NCI-H446 treated with DMSO at 0.1 percent for 48 hours (cell line): ENCODE measurements around the gene INPP5A.

Source experiments
- DNase-seq: peaks from one replicate; lab custom pipeline; 2025; lab: John Stamatoyannopoulos, UW

Gene INPP5A

DNA sequence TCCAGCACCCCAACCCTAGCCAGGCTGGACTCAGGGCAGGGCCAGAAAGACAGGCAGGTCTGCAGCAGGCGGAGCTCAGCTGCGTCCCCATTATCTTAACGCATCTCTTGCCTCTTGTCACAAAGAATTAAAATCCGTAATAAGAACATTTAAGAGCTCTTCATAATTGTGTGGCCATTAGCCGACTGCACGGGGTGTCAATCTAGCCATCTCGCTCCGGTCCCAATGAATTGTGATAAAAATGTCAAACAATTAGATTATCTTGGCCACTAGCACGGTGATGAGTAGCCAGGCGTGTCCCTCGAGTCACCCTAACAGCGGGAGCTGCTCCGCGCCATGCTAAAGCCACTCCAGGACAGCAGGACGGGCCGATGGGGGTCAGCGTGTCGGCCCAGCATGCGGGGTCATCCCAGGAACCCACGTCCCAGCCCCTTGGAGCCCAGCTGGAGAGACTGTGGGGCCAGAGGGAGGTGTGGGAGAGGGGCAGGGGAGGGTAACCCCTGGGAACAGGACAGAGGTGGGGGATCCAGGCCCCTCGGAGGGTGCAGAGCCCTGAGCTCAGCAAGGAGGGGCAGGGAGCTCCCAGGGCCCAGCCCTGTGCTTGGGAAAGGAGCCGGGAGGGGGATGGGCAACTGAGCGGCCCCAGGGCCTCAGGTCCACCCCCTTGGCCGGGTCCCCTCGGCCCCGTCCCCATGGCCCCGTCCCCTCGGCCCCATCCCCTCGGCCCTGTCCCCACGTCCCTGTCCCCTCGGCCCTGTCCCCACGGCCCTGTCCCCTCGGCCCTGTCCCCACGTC is 266.0 kb downstream of the INPP5A start:
- no peak for DNase-seq

DNA sequence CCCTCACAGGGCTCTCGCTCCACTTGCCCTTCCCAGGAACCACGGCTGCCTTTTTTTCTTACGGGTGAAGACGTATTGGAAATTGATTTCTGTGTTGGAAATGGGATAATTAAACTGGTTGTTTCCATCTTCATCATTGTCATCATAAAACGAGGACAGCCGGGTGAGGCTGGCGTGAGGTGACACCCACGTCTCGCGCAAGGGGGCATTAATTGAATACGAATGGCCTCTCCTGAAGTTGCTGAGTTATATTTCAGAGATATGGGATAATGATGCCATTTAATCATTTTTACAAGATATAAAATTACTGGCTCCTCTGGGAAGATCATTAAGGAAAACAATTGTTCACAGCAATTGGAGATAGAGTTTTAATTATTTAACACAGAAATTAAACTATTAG is 266.7 kb downstream of the INPP5A start:
- DNase-seq, result no peak

DNA sequence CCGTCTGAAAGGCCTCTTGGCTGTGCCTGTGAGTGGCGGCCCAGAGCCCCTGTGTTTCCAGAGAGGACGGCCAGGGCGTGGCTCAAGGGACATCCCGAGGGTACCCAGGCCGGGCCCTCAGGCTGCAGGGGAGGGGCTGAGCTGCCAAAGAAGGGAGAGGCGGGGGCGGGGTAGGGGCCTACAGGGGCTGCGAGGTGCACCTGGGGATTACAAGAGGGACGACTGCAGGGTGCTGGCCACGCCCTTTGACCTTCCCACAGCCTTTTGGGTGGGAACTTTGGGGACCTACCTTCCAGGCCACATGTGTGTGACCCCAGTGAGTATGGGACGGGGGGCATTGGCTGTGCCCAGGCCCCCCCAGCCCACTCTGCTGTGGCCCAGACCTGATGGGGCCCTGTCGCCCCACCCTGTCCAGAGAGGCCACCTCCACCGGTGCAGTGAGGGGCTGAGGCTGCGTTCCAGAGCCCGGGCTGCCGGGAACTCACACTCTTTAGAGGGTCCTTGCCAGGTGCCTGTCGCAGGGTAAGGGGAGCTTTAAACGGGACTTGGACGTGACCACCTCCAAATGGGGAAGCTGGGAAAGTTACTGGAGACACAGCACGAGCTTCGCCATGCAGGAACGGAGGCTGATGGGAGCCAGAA is 267.3 kb downstream of the INPP5A start:
- no peak for DNase-seq

DNA sequence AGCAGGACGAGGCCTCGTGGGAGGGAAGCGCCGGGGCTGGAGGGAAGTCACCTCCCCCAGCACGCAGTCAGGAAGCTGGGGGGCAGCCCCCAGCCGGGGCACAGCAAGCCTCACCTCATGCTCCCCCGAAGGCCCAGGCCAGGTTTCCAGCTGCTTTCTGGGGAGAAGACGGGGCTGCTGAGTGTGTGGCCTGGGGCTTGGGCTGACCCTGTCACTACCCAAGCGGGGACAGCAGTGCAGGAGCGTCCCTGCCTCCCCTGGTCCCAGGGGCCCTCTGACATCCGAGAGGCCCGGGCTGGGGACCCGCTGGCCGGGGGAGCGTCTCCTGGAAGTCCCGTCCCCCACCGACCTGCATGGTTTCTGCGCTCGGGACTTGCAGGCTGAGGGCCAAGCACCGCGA is 268.0 kb downstream of the INPP5A start:
- no peak for DNase-seq

DNA sequence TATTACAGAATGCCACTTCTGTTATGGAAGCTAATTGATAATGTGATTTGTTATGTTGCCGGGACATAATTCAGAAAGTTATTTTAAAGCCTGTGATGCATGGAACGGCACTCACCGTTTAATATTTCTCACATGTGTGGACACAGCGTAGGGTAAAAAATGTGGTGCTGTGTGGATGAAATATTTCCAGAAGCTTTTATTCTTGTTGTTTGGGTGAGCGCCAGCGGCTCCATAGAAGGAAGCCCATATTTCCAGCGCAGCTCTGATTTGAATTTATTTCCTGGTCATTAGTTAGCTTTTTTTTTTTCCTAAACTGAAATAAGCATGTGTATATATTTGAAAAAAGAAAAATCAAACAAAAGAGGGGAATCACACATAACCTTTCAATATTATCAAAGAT is 268.5 kb downstream of the INPP5A start:
- DNase-seq, result no peak

DNA sequence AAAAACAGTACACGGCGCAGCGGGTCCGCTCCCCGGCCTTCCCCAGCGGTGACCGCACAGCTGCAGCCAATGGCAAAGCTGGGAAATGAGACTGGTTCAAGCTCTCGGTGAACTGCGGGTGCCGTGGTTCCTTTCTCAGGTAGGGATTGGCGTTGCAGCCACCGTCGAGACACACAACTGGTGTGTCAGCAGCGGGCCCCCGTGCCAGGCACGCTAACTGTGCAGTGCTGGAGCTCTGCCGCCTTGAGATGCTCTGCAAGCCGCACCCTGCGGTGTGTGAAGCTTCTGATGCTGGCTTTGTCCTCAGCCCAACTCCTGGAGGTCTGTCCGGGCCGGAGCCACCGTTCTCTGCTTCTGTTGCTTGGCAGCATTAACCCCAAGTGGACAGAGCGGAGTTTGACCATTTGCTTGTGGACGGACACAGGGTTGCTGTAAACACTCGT is 269.0 kb downstream of the INPP5A start:
- DNase-seq, result no peak

DNA sequence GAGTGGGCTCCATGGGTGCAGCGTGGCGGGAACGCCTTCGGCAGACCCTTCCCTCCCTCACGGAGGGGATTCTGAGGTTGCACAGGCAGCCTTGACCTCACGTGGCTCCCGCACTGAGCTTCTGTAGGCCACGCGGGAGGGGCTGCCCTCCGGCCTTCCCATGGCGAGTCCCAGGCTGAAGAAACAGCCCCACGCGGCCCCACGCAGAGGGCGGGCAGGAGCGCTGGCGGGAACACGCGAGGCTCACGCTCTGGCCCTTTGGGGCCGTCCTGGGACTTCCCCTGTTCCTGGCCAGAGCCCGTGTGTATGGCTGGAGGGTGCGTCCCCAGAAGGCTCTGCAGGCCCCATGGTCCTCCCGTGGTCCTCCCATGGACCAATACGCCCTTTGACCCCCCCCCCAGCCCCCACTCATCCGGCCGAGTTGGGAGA is 270.0 kb downstream of the INPP5A start:
- no peak for DNase-seq

DNA sequence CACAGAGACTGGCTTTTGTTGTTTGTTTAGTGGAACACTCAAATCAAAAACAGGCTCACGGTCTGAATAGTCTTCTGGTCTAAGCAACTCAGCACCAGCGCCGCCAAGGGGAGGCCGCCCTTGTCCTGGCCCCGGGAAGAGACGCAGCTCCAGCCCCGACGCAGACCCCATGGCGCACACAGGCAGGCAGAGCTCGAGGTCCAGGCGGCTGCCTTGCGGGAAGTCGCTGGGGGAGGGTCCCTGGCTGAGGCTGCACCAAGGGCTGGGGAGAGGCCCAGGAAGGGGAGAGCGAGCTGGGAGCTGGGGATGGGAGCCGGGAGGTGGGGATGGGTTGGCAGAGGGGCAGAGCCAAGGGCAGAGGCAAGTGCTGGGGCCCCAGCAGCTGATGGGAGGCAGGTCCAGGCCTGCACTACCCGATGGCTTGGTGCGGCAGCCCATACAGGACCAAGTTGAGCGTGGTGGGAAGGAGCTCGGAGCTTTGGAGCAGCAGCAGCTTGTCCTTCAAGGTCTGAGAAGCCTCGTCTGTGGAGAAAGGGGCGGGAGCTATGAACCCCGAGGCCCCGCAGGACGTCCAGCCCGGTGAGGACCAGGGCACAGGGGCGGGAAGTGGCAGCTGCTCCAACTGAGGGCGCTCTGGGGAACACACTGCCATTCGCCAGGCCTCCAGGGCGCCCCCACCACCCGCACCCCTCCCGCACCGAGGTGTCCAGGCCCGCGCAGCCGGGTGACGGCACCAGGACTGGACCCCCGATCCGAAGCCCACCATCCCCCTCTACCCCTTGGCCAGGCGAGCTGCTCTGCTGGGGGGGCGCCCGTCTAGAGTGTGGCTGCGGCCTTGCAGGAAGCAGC is 271.0 kb downstream of the INPP5A start:
- DNase-seq, result no peak

DNA sequence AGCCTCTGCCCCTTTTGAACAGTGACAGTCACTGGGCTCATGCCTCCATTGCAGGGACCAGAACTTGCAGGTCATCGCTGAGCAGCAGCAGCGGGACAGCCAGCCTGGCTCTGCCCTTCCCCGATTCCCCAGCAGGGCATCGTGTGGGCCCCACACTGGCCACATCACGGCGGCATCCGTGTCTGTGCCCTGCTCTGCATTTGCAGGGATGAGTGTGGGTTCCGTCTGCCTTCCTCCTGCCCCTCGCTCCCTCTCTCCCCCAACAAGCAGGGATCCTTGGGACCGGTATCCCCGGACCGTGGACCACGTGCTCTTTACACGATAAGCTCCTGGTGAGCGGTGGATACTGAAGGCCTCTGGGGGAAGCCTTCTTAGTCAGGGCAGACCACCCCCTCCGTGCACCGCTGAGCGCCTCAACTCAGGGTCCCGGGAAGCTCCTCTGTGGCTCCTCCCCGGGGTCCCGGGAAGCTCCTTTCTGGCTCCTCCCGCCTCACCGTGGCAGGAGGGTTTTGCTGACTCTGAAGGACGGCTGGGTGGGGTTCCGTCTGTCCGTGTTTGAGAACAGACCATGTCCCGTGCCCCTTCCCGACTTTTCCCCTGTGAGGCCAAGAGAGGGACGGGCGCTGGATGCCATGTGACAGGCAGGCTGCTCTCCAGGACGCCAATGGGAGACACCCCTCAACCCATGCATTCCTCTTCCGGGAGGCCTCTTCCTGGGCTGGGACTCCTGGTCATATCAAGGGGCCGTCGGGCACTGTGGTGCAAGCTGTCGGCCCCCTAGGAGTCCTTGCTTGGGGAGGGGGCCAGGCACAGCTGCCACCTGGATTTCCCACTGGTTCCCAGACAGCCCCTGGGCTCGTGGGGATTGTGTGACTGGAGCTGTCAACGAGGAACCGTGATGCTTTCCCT is 271.9 kb downstream of the INPP5A start:
- DNase-seq, result no peak

DNA sequence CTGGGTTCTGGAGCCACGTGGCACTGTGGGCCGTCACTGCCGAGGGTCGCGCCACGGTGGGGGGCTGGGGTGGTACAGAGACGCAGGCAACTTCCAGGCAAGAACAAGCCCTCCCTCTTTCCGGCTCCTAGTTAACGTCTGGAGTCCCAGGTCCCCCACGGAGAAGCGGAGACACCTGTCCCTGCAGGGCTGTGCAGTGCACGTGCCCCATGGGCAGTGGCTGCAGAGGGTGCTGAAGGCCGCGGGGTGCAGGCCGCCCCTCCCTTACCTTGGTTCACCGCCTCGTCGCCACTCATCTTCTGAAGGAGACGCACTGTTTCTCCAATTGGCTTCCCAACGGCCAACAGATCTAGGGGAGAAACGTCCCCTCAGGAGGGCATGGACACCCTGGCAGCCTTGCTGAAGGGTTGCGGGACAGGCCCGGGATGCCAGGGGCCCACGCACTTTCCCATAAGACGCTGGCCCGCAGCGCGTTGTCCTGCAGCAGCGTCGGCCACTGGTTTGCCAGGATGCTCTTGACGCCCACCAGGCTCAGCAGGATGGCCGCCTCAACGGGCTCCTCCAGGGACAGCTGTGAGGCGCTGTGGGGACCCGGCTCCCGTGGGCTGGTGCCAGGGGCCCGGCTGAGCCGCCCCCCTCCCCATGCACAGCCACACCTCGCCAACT is 272.7 kb downstream of the INPP5A start:
- DNase-seq, result no peak

DNA sequence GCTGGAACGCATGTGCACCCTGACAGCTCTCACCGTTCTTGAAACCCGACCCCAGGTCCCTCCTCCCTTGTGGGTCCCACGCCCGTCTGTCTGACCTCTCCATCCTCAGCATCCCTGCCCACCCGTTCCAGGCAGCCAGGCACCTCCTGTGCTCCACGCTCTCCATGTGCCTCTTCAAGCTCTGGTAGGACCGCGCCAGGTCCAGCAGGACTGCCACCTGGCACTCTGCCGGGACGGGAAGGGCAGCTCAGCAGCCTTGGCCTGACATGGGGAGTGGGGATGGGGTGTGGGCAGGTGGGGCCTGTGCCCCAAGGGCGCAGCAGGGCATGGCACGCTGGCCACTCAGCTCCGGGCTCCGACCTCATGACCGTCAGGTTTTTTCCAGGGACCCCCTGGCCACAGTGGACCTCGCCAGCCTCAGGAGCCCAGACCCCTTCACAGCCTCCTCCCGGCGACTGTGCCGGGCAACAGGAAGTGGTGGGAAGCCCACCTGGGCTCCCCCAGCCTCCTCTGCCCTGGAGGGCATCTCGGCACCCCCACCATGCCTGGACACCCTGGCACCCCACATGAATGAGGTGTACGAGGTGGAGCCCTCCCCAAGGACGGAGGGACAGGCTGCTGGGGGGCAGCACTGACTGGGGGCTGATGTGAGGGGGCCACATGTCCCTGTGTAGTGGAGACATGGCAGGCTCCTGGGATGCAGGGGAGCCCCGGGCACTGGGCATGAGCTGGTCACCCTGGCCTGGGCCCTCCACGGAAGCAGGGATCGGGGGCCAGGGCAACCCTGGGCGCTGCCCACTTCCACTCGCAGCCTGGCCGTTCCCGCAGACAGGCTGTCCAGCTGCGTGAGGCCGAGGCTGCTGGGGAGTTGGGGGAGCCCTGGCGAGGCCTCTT is 273.5 kb downstream of the INPP5A start:
- no peak for DNase-seq

DNA sequence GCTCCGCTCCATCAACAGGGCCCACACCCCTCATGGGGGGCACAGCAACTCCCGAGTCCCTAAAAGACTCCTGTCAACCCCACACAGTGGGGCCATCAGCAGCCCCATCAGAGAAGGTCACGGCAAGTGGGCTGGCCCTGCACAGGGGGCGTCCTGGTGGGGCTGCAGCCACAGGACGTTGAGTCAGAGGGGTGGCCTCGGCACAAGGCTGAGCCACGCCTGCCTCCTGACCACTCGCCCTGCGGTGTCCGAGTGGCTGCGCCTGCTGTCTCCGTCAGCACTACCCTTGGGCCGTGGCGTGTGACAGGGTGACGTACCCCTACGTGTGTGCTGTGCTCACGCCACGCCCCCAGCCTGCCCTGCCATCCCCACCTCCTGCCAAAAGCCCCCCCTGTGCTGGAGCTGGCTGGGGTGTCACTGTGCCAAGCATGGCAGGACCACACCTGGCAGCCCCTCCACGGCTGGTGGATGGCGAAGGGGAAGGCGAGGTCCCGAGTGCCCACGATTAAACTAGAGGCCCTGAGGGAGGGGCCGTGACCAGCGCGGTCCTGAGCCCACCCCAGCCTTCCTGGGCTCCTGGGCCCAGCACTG is 274.4 kb downstream of the INPP5A start:
- DNase-seq, result no peak

DNA sequence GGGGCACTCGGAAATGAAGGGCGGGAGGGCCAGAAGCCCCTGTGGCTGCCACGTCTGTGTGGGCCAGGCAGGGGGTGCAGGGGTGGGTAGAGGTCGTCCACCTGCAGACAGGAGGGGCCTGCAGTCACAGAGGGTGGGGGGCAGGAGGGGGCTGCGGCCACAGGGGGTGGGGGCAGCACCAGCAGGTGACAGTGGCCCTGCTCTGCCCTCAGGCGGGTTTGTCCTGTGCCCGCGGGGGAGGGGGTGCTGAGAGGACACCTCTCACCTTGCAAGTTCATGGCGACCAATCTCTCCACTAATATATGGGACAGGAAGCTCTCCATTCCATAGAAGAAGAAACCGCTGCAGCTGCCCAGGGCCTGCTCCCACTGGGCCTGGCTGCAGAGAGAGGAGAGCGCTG is 274.9 kb downstream of the INPP5A start:
- no peak for DNase-seq

DNA sequence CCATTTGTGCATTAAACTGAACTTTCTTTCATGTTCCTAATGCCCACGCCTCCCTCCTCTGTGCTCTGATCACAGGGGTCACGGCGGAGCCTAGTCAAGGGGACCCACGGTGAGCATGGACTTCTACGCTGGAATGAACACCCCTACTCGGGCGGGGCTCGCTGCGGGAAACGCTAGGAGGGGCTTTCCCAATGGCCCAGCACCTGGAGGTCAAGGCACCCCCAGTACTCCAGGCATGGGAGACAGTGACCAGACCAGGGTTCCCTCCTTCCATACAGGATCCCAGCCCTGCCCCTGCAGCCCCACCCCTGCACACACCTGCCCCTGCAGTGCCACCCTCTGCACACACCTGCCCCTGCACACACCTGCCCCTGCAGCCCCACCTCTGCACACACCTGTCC is 275.4 kb downstream of the INPP5A start:
- no peak for DNase-seq

DNA sequence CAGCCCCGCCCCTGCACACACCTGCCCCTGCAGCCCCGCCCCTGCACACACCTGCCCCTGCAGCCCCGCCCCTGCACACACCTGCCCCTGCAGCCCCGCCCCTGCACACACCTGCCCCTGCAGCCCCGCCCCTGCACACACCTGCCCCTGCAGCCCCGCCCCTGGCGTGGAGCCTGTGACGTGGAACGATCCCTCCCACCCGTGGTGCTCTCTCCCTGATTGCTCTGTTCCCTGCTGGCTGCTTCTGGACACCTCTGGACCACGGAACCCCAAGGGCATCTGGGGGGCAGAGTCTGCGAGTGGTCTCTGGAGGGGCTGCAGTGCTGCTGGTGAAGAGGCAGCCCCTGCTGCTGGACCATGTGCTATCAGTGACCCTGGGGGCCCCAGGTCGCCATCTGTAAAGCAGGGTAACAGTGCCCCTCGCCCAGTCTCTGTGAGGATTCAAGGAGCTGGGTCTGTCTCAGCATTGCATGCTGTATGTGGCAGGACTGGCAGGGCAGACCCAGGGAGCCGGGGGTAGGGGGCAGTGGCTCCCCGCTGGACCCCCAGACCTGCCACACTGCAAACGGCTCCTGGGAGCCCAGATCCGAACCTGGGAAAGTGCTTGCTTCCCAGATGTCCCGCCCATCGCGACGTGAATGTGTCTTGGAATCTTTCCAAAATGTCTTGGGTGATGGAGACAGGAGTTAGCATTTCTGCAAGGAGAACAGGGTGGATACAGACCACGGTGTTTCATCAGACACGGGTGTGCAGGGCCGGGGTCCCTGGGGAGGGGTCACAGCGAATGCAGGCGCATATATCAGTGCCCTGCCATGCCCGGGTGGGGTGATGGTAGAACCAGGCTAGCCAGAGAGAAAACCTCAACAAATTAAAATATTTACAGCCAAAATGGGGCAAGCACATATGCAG is 276.2 kb downstream of the INPP5A start:
- no peak for DNase-seq

DNA sequence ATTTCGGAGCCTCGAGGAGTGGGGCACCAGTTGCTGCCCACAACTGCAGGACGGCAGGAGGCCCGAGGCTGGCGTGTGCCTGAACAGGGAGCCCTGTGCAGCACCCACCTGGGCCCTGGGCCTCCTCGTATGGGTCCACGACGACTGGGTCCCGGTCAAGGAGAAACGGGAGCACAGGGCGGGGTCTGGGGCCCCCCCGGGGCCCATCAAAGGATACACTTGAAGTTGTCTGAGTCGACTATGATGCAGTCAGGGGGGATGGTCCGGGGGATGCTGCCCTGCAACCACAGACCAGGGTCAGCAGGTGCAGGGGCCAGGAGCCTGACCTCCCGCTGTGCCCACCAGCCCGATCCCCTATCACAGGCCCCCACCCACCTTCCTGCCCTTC is 276.9 kb downstream of the INPP5A start:
- DNase-seq, result no peak

DNA sequence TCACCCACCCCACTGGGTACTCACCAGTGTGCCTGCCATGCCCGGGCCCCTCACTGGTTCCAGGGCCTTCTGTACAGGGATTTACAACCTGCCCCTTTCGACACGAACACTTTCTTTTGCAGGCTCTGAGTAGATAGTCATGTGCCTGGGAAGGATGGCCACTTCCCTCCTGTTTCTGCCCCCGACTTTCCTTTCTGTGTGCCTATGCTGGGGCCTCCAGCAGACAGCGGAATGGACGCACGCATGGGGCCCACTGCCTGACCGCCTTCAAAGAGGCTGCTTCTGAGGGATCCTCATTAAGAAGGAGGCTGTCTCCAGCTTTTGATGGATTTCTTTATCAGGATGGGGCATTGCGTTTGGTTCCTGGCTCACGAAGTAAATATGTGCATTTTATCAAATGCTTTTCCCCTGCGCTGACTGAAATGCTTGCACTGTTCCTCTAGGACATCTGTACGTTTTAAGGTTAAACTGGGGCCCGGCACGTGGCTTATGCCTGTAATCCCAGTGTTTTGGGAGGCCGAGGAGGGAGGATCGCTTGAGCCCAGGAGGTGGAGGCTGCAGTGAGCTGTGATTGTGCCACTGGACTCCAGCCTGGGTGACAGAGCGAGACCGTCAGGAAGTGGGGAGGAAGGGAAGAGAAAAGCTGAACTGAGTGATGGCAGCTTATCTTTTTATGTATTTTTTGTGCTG is 277.7 kb downstream of the INPP5A start:
- DNase-seq, result no peak

DNA sequence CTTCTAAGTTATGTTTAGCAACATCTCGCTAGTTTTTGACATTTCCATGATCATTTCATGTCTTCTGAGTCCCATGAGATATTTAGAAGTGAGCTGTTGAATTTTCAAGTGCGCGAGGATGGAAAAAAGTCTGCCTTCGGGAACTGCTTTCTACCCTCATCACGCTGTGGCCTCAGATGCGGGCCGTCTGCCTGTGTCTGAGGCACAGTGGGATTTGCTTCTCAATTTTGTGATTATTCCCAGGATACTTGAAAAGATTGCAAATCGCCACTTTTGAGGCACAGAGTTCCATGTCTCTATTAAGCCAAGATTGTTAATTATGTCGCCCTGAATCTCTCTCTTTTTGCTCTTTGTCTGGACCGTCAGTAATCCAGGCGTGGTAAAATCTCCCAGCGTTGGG is 279.1 kb downstream of the INPP5A start:
- no peak for DNase-seq
